HepG2 (cell line): ENCODE data around the gene CSNK1D. TPM values are rescaled to one million over a fixed set of nuclear protein-coding genes. Genes with fewer than 3 reads are reported as not detected.

Experiments used
- CCAR2 ChIP-seq: fragments of 200-400 bp; formaldehyde crosslinking; optimal IDR thresholded peaks from 2 replicates; pipeline ENCODE3; 2018; ENCODE audit warnings: low read depth, mild to moderate bottlenecking, low read length, moderate library complexity
- CEBPG ChIP-seq: IDR thresholded peaks from 2 replicates; pipeline ENCODE4 v1.6.1; 2016
- ELF3 ChIP-seq: IDR thresholded peaks from 2 replicates; pipeline ENCODE4 v1.6.1; 2016; ENCODE audit warnings: missing genetic modification reagents, missing compliant biosample characterization
- ETV6 ChIP-seq: sonication (generic); formaldehyde crosslinking; conservative IDR thresholded peaks from 2 replicates; pipeline ENCODE4 v1.4.0; 2020; ENCODE audit warnings: missing genetic modification reagents
- FIP1L1 ChIP-seq: fragments of 200-400 bp; formaldehyde crosslinking; IDR thresholded peaks from 2 replicates; pipeline ENCODE4 v1.6.1; 2018; ENCODE audit warnings: low read depth, mild to moderate bottlenecking, low read length, moderate library complexity, borderline replicate concordance; ENCODE audit not compliant: insufficient read depth
- HES4 ChIP-seq: sonication (generic); formaldehyde crosslinking; IDR thresholded peaks from 2 replicates; pipeline ENCODE4 v1.9.0; 2021; ENCODE audit warnings: mild to moderate bottlenecking, missing genetic modification reagents, borderline replicate concordance
- HNRNPUL1 ChIP-seq: fragments of 200-400 bp; formaldehyde crosslinking; IDR thresholded peaks from 2 replicates; pipeline ENCODE4 v1.6.1; 2017; ENCODE audit warnings: low read depth, mild to moderate bottlenecking, low read length, moderate library complexity
- KDM1A ChIP-seq: IDR thresholded peaks from 2 replicates; pipeline ENCODE4 v1.6.1; 2016; ENCODE audit warnings: missing compliant biosample characterization
- MIER3 ChIP-seq: IDR thresholded peaks from 2 replicates; pipeline ENCODE4 v1.6.1; 2016; ENCODE audit warnings: missing compliant biosample characterization, borderline replicate concordance
- NONO ChIP-seq, 2 experiments: fragments of 450-650 bp in 1 of 2; sonication (generic) in 1 of 2; formaldehyde crosslinking in 1 of 2; IDR thresholded peaks in 1 of 2; conservative IDR thresholded peaks in 1 of 2; 2 replicates each; pipeline versions ENCODE4 v1.6.1 to v1.8.0; 2017 to 2022; ENCODE audit warnings: mild to moderate bottlenecking in 1 of 2, missing genetic modification reagents in 1 of 2, moderate library complexity in 1 of 2
- NRL ChIP-seq: sonication (generic); formaldehyde crosslinking; IDR thresholded peaks from 2 replicates; pipeline ENCODE4 v1.5.0; 2020; ENCODE audit warnings: missing genetic modification reagents, mild to moderate bottlenecking, moderate library complexity, borderline replicate concordance
- RAD21 ChIP-seq: fragments of 450-650 bp; formaldehyde crosslinking; IDR thresholded peaks from 2 replicates; pipeline ENCODE4 v1.5.0; 2020; ENCODE audit warnings: mild to moderate bottlenecking
- SRY ChIP-seq: sonication (generic); formaldehyde crosslinking; IDR thresholded peaks from 2 replicates; pipeline ENCODE4 v1.8.0; 2022; ENCODE audit warnings: mild to moderate bottlenecking, missing genetic modification reagents
- TEAD3 ChIP-seq: optimal IDR thresholded peaks from 2 replicates; pipeline ENCODE3; 2016; ENCODE audit warnings: borderline replicate concordance
- ZBTB1 ChIP-seq: sonication (generic); formaldehyde crosslinking; IDR thresholded peaks from 2 replicates; pipeline ENCODE4 v1.4.0; 2020; ENCODE audit warnings: missing genetic modification reagents, borderline replicate concordance
- ZBTB42 ChIP-seq: sonication (generic); formaldehyde crosslinking; IDR thresholded peaks from 2 replicates; pipeline ENCODE4 v1.5.0; 2020; ENCODE audit warnings: mild to moderate bottlenecking, missing genetic modification reagents
- ZFP37 ChIP-seq: sonication (generic); formaldehyde crosslinking; IDR thresholded peaks from 2 replicates; pipeline ENCODE4 v1.4.0; 2020; ENCODE audit warnings: missing genetic modification reagents, borderline replicate concordance
- ZNF256 ChIP-seq: sonication (generic); formaldehyde crosslinking; conservative IDR thresholded peaks from 2 replicates; pipeline ENCODE4 v1.4.0; 2020; ENCODE audit warnings: missing genetic modification reagents
- ZNF510 ChIP-seq: sonication (generic); formaldehyde crosslinking; IDR thresholded peaks from 2 replicates; pipeline ENCODE4 v1.4.0; 2020; ENCODE audit warnings: low read depth, mild to moderate bottlenecking, missing genetic modification reagents
- ZNF546 ChIP-seq: sonication (generic); formaldehyde crosslinking; conservative IDR thresholded peaks from 2 replicates; pipeline ENCODE4 v1.8.1; 2023; ENCODE audit warnings: mild to moderate bottlenecking, missing genetic modification reagents
- ZNF570 ChIP-seq: sonication (generic); formaldehyde crosslinking; IDR thresholded peaks from 2 replicates; pipeline ENCODE4 v1.4.0; 2020; ENCODE audit warnings: mild to moderate bottlenecking, missing genetic modification reagents, borderline replicate concordance
- ZSCAN12 ChIP-seq: sonication (generic); formaldehyde crosslinking; IDR thresholded peaks from 2 replicates; pipeline ENCODE4 v1.9.0; 2021; ENCODE audit warnings: mild to moderate bottlenecking, missing genetic modification reagents
- polyA plus RNA-seq, 8 experiments: library from polyadenylated mRNA; depleted of rRNA in 3 of 8; stranded (reverse) in 7 of 8; unstranded in 1 of 8; fragments of >200 nt; fragmentation: Illumina TruSeq in 4 of 8; extraction: Trizol in 4 of 8; gene quantifications; 2 replicates each; pipeline versions ENCODE4 v1.2.1 to v1.2.3, GENCODE V29; 2011 to 2016; ENCODE audit warnings: low read depth in 4 of 8, missing spikeins in 1 of 8, mixed read lengths in 1 of 8; ENCODE audit not compliant: insufficient read depth in 1 of 8
- total RNA-seq, 5 experiments: library from RNA; depleted of rRNA; stranded (reverse); fragments of >200 nt; fragmentation: Illumina TruSeq; extraction: Trizol; gene quantifications; 2 replicates each; pipeline ENCODE4 v1.2.3, GENCODE V29; 2016; ENCODE audit warnings: low read depth in 1 of 5
- TF ChIP-seq, protein P1 (sequence below): sonication (generic); formaldehyde crosslinking; IDR thresholded peaks from 2 replicates; pipeline ENCODE4 v1.8.1; 2023; ENCODE audit warnings: missing genetic modification reagents, mild to moderate bottlenecking, borderline replicate concordance
- TF ChIP-seq, protein P2 (sequence below): sonication (generic); formaldehyde crosslinking; IDR thresholded peaks from 2 replicates; pipeline ENCODE4 v1.5.0; 2020; ENCODE audit warnings: missing genetic modification reagents, mild to moderate bottlenecking, borderline replicate concordance
- TF ChIP-seq, protein P3 (sequence below): sonication (generic); formaldehyde crosslinking; IDR thresholded peaks from 2 replicates; pipeline ENCODE4 v1.5.0; 2020; ENCODE audit warnings: mild to moderate bottlenecking, missing genetic modification reagents
- TF ChIP-seq, protein P4 (sequence below): sonication (generic); formaldehyde crosslinking; IDR thresholded peaks from 2 replicates; pipeline ENCODE4 v1.8.0; 2022; ENCODE audit warnings: missing genetic modification reagents, low read depth, mild to moderate bottlenecking, borderline replicate concordance
- TF ChIP-seq, protein P5 (sequence below): IDR thresholded peaks from 2 replicates; pipeline ENCODE4 v1.6.1; 2018; ENCODE audit warnings: missing genetic modification reagents

Gene CSNK1D
- total and polyA plus RNA-seq, 2 of the 13 experiments (the other 11 are each of a cell fraction or from before 2014, with no cell fraction given) = 31.5 to 128 TPM

DNA sequence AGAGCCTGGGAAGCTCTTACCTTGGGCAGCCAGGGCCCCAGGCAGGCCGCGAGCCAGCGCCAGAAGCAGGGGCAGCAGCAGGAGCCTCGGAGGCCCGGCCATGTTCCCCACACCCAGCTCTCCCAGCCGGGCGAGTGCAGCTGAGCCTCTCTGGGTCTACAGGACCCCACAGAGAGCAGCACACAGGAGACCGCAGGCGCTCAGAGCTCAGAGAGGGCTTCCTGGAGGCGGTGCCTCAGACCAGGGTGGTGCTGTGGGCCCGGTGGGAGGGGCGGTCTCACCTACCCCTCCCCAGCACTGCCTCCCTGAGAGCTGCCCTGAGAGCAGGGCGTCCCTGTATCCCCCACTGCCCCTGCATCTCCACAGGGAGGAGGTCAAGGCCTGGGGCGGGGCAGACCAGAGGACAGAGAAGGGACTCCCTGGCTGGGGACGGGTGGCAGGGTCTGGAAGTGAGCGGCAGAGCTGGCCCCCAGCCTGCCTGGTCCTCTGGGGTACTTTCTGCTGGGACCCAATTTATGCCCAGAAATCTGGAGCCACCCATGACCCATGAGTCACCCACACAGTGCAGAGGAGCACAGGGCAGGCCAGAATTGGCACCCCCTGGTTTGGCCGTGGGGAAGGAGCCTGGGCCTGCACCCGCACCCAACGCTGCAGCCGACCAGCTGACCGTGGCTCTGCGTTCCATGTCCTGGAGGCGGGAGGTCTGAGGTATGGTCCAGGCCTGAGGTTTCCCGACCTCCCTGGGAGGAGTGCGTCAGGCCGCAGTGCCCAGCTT, 44.1 kb upstream of the CSNK1D start, which contains the start of gene CD7 (continued):
- TF ChIP-seq FIP1L1 (no peak), CEBPG (CRISPR knock-in tag) (no peak), ZSCAN12 (peak; percentile 65; the same call in 1 of the 2 replicates), ZNF570 (no peak), ZNF256 (0 out of 2 replicates have a peak, but pooled peaks have one; percentile 37), ETV6 (CRISPR knock-in tag) (no peak), KDM1A (CRISPR knock-in tag) (no peak), ZNF510 (no peak), NONO (IDR thresholded peaks at IDR 0.05) (no peak), NONO (CRISPR knock-in tag; conservative IDR thresholded peaks at IDR 0.05) (no peak), HNRNPUL1 (no peak), RAD21 (CRISPR knock-in tag) (peak; percentile 11; the same call in 1 of the 2 replicates), MIER3 (CRISPR knock-in tag) (no peak; the same call in 1 of the 2 replicates), HES4 (CRISPR knock-in tag) (peak; percentile 63; the same call in 1 of the 2 replicates), ZFP37 (CRISPR knock-in tag) (no peak), ZBTB42 (CRISPR knock-in tag) (peak; percentile 85; the same call in 1 of the 2 replicates), ZBTB1 (CRISPR knock-in tag) (no peak), ELF3 (CRISPR knock-in tag) (peak; percentile 53), CCAR2 (no peak), SRY (no peak), TEAD3 (CRISPR knock-in tag) (no peak), ZNF546 (CRISPR knock-in tag) (peak; percentile 57; the same call in 1 of the 2 replicates), NRL (CRISPR knock-in tag) (no peak)
- TF ChIP-seq, protein P1, sequence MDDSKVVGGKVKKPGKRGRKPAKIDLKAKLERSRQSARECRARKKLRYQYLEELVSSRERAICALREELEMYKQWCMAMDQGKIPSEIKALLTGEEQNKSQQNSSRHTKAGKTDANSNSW (CRISPR knock-in tag) = no peak; the same call in 1 of the 2 replicates
- TF ChIP-seq, protein P2, sequence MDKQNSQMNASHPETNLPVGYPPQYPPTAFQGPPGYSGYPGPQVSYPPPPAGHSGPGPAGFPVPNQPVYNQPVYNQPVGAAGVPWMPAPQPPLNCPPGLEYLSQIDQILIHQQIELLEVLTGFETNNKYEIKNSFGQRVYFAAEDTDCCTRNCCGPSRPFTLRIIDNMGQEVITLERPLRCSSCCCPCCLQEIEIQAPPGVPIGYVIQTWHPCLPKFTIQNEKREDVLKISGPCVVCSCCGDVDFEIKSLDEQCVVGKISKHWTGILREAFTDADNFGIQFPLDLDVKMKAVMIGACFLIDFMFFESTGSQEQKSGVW (CRISPR knock-in tag) = no peak
- TF ChIP-seq, protein P3, sequence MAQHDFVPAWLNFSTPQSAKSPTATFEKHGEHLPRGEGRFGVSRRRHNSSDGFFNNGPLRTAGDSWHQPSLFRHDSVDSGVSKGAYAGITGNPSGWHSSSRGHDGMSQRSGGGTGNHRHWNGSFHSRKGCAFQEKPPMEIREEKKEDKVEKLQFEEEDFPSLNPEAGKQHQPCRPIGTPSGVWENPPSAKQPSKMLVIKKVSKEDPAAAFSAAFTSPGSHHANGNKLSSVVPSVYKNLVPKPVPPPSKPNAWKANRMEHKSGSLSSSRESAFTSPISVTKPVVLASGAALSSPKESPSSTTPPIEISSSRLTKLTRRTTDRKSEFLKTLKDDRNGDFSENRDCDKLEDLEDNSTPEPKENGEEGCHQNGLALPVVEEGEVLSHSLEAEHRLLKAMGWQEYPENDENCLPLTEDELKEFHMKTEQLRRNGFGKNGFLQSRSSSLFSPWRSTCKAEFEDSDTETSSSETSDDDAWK (CRISPR knock-in tag) = no peak
- TF ChIP-seq, protein P4, sequence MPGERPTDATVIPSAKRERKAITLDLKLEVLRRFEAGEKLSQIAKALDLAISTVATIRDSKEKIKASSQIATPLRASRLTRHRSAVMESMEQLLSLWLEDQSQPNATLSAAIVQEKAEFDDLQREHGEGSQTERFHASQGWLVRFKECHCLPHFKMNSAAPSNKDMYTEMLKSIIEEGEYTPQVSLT (CRISPR knock-in tag) = no peak
- TF ChIP-seq, protein P5, sequence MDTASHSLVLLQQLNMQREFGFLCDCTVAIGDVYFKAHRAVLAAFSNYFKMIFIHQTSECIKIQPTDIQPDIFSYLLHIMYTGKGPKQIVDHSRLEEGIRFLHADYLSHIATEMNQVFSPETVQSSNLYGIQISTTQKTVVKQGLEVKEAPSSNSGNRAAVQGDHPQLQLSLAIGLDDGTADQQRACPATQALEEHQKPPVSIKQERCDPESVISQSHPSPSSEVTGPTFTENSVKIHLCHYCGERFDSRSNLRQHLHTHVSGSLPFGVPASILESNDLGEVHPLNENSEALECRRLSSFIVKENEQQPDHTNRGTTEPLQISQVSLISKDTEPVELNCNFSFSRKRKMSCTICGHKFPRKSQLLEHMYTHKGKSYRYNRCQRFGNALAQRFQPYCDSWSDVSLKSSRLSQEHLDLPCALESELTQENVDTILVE (CRISPR knock-in tag) = no peak
